Kidney glomerular epithelial cell (primary cell): ENCODE results near the gene BRSK1.

Experiments
- DNase-seq: peaks from one replicate; lab custom pipeline; 2025; lab: John Stamatoyannopoulos, UW

The BRSK1 gene

GRCh38 chr19:55253842-55254624 lies 29.8 kb upstream of the BRSK1 start:
- DNase-seq = no peak

DNA sequence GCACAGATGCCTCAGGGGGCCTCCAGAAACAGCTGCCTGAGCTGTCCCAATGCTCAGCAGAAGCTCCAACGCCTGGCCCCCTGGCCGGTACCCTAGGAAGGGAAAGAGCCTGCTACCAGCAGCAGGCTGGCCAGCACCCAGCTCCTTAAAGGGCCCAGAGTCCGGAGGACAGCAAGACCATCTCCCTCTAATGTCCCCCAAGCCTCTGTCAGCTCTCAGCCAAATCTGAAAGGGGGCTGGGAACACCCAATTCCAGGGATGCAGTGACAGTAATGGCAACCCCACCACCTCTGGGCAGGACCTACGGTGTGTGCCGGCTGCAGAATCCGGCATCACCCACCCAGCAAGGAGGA lies 29.2 kb upstream of the BRSK1 start:
- no peak for DNase-seq

GRCh38 chr19:55255618-55256423 lies 28.0 kb upstream of the BRSK1 start:
- peak; percentile 9 for DNase-seq

- no peak for DNase-seq
Observed at GRCh38 chr19:55256562-55257460, 27.0 kb upstream of the BRSK1 start.

- peak; percentile 19 for DNase-seq
Observed at GRCh38 chr19:55257461-55258420, 26.1 kb upstream of the BRSK1 start.

- DNase-seq = no peak
Observed at GRCh38 chr19:55258476-55258827, 25.3 kb upstream of the BRSK1 start.

DNA sequence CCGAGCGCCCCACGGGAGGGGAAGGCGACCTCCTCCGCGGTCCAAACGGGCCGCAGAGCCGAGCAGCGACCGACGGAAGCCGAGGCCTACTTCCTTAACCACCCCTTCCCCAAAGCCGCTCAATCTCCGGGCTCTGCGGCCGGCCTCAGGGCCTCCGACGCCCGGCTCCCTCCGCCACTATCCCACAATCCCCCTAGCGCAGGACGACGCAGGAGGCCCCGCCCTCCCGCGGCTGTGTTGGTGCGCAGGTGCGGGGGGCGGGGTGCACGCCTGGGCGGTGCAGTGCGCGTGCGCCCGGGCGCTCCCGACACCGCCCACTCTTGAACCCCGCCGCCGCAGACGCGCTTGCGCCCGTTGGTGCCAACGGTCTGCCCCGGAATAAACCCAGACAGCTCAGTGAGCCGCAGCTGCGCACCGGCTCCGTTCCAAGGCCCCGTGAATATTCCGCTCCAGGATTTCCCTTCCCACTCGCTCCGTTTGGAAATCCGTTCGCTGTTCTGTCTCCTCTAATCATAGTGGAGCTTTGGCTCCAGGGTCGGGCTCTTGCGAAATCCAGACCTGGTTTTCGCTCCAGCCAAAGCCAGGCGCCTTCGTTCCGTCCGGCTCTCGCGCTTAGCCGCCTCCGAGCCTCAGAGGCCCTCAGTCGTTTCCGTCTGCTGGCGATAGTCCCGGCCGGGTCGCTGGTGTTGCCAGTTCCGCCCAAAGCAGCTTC lies 24.8 kb upstream of the BRSK1 start, which contains the start of gene PPP6R1:
Gene PPP6R1 (minus strand): TSS at position 190 of the 712 bp plus-strand sequence. CDS start 11,914 bp downstream, outside the sequence.
- DNase-seq = peak; percentile 99

DNA sequence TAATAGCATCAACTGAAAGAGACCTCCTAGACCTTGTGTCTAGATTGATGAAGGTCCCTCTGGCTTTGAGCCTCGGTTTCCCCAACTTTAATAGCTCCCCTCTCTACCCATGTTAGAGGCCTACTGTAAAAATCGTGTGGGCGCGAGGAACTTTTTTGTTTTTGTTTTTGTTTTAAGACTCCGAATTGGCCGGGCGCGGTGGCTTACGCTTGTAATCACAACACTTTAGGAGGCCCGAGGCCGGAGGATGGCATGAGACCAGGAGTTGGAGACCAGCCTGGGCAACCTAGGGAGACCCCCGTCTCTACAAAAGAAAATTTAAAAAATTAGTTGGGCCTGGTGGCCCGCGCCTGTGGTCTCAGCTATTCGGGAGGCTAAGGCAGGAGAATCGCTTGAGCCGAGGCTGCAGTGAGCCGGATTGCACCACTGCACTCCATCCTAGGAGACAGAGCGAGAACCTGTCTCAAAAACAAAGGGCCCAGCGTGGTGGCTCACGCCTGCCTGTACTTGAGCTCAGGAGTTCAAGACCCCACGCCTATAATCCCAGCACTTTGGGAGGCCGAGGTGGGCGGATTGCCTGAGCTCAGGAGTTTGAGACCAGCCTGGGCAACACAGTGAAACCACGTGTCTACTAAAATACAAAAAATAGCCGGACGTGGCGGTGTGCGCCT lies 24.1 kb upstream of the BRSK1 start:
- DNase-seq = no peak

DNA sequence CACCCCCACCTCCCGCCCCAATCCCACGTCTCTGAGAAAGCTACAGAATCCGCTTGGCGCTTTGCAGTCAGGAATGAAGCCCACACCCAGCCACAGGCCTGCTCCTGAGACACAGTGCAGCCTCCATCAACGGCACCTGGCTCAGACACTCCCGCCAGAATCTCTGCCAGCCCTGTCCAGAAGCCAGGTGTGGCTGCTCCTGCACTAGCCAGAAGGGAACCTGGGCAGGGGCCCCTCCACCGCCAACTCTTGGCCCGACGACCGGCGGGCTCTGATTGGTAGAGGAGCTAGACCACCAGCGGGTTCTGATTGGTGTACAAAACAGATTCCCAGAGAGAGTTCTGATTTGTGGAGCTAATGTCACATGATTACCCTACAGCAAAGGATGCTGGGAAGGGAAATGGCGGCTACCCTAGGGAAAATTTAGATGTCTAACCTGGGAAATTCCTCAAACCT lies 22.1 kb upstream of the BRSK1 start:
- DNase-seq = no peak

DNA sequence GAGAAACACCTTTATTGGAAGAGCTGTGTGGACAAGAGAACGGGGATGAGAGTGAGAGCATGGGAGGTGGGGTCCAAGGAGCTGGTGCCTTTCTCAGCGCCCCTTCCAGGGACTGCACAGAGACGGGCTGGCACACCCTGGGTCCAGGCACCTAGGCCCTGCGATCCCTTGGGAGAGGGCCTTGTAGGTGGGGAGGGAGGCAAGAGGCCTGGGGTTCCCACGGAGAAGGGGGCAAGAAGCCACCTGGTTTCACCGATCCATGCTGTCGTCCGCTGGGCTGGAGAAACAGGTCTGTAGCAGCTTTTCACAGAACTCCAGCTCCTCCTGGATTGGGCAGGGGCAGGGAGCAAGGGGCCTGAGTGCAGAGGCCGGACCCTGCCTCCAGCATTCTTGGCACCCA lies 21.4 kb upstream of the BRSK1 start:
- DNase-seq = no peak

GRCh38 chr19:55264531-55264930 lies 19.3 kb upstream of the BRSK1 start:
- no peak for DNase-seq

DNA sequence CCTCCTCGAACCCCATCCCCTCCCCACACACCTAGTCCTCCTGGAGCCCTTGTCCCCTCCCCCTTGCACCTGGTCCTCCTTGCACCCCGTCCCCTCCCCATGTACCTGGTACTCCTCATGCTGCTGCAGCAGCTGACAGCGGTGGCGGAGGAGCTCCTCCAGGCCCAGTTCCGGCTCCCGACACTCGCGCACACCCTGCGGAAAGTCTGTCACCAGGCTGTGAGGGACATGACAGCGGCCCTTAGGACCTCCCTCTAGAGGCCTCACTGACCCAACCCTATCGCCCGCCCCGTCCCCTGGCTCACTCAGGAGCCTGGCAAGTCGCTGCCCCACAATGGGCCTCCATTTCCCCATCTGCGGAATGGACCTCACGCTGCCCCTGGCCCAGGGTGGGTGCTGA lies 18.6 kb upstream of the BRSK1 start:
- DNase-seq = no peak

DNA sequence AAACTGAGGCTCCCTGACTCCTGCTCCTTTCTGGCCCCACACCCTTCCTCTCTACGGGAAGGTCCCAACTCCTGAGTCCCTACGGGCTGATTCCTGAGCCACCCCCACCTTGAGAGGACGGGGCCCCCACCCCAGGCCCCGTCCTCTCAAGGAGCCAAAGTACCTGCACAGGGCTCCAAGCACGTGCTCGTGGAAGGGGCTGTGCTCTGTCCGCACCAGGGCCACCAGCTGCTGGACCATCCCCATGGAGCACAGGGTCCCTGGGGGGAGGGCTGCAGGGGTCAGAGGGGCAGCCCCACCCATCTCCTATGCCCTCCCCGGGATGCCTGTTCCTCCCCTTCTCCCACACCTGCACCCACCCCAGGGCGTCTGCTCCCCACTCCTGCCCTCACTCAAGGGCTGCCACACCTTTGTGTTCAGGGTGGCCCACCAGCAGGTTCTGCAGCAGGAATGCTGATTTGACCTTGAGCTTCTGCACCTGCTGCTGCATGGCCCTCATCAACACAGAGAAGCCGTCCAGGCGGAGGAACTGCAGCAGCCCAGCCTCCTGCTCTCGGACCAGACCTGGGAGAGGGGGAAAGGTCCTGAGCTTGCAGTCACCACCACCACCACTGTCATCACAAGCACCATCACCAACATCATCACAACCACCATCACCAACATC lies 17.9 kb upstream of the BRSK1 start:
- DNase-seq = no peak

DNA sequence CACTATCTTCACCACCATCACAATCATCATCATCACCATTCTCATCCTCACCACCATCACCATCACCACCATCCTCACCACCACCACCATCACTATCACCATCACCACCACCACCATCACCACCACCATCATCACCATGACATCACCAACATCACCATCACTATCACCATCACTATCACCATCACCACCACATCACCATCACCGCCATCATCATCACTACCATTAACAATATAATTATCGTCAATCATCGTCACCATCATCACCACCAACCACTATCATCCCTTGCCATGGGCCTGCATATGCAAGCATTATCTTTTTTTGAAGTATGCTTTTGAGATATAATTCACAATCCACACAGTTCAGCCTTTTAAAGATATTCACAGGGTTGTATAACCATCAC lies 17.4 kb upstream of the BRSK1 start:
- no peak for DNase-seq

DNA sequence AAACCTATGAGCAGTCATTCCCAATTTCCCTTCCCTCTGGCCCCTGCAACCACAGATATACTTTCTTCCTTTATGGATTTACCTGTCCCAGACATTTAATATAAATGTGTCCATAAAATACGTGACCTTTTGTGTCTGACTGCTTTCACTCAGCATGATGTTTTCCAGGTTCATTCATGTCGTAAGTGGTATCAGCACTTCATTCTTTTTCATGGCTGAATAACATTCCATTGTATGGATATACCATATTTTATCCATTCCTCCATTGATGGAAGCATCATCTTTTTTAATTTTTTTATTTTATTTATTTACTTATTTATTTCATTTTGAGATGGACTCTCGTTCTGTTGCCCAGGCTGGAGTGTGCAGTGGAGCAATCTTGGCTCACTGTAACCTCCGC lies 17.0 kb upstream of the BRSK1 start:
- DNase-seq = no peak

DNA sequence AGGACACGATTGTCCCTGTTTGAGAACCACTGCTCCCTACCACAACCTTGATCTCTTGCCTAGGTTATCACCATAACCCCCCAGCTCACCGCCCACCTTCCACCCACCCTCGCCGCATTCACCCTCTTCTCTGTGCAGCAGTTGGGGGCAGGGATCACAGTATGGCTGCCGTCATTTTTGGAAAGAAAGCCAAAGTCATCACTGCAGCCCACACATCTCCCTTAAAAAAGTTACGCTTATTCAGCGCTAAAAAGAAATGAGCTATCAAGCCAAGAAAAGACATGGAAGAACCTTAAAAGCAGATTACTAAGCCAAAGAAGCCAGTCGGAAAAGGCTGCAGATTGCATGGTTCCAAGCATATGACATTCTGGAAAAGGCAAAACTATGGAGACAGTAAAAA lies 14.5 kb upstream of the BRSK1 start:
- DNase-seq = no peak

DNA sequence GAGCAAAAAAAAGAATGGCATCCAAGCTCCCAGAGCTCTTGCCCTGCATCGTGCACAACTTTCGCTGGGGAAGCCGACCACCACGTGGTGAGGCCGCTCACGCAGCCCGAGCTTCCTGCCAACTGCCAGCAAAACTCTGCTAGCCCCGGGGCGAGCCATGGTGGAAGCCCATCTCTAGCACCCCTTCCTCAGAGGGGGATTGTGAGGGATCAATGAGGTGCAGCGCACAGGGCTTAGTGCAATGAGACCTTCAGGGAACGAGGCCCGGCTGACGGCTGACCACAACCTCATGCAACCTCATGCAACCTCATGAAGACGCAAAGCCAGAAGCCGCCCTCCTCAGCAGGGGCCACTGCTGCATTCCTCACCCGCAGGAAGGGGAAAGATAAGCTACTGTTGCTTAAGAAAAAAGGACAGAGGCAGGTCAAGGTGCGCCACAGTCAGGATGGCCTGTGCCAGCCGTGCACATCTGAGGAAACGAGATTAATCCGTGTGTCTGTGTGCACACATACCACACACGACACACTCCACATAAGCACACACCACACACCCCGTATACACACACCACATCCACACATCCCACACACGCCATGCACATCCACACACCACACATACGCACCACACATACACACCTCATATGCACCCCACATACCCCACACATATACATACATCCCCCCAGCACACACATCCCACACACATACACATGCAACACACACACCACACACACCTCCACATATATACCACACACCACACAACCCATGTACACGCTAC lies 13.4 kb upstream of the BRSK1 start:
- DNase-seq = no peak

DNA sequence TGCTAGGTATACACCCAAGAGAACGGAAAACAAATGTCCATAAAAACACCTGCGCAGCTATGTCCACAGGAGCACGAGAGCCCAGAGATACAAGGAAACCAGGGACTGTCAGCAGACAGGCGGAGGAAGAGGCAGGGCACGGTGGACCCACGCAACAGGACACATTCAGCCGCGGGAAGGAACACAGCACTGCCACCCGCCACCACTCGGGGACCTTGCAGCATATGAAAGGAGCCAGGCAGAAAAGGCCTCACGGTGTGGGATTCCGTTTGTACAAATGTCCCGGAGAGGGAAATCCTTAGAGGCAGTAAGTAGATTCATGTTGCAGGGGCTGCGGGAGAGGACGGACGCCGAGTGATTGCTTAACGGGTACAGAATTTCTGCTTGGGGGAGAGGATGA lies 11.7 kb upstream of the BRSK1 start:
- no peak for DNase-seq
